Spleen (tissue), 7 donors: ENCODE measurements around the gene MLXIP.

Source experiments
- CTCF ChIP-seq, 11 experiments: fragments of 200-600 bp in 7 of 11; fragments of 450-650 bp in 4 of 11; sonication (generic) in 4 of 11; IDR thresholded peaks in 8 of 11; conservative IDR thresholded peaks in 3 of 11; 1 replicate in 7 of 11; 2 replicates in 4 of 11; pipeline versions ENCODE4 v1.4.0 to v1.8.0; 2016 to 2021; ENCODE audit warnings: antibody characterized with exemption in 11 of 11, inconsistent platforms in 4 of 11, mild to moderate bottlenecking in 1 of 11
- POLR2A ChIP-seq, 3 donors: fragments of 450-650 bp; IDR thresholded peaks; one replicate each; pipeline ENCODE4 v1.5.1; 2017; ENCODE audit warnings: antibody characterized with exemption in 3 of 3, mild to moderate bottlenecking in 1 of 3
- donor health status: DM: no; HTN: no; CAD: no; lungs with moderate emphysema.
- donor health status: DM: no; HTN: no; CAD: no.
- donor health status: DM: no; HTN: no; CAD: no.

- TF ChIP-seq CTCF (IDR thresholded peaks at IDR 0.05 in 8 of 11, conservative IDR thresholded peaks at IDR 0.05 in 3 of 11): no peak
- no peak for TF ChIP-seq POLR2A (IDR thresholded peaks at IDR 0.05)
Observed at GRCh38 chr12:122183588-122183940, 105.0 kb downstream of the MLXIP start.
